H9 (cell line): ENCODE results near the gene AATK. TPM values are rescaled to one million over a fixed set of nuclear protein-coding genes. Genes with fewer than 3 reads are reported as not detected.

Experiments used
- DNase-seq: peaks from one replicate; pipeline ENCODE4 v3.0.0-alpha.2; 2017
- H2AFZ ChIP-seq: one replicate; pipeline ENCODE4 v1.6.1; 2013; ENCODE audit warnings: mild to moderate bottlenecking, low read length, control low read depth, moderate library complexity
- H2AK5ac ChIP-seq: 2 replicates; pipeline ENCODE4 v1.6.1; 2013; ENCODE audit warnings: low read length, control low read depth, mixed read lengths; ENCODE audit not compliant: insufficient read length
- H2BK120ac ChIP-seq: one replicate; pipeline ENCODE4 v1.6.1; 2013; ENCODE audit warnings: low read depth, mild to moderate bottlenecking, low read length, control low read depth, inconsistent platforms; ENCODE audit not compliant: poor library complexity, severe bottlenecking
- H2BK12ac ChIP-seq: 2 replicates; pipeline ENCODE4 v1.6.1; 2013; ENCODE audit warnings: low read length, control low read depth, mixed read lengths, low read depth; ENCODE audit not compliant: insufficient read length
- H2BK15ac ChIP-seq: 2 replicates; pipeline ENCODE4 v1.6.1; 2013; ENCODE audit warnings: low read depth, low read length, control low read depth
- H2BK20ac ChIP-seq: one replicate; pipeline ENCODE4 v1.6.1; 2013; ENCODE audit warnings: low read depth, mild to moderate bottlenecking, low read length, control low read depth, inconsistent platforms; ENCODE audit not compliant: poor library complexity, severe bottlenecking
- H2BK5ac ChIP-seq: 2 replicates; pipeline ENCODE4 v1.6.1; 2013; ENCODE audit warnings: low read length, control low read depth, mixed read lengths; ENCODE audit not compliant: insufficient read length
- H3K14ac ChIP-seq: 2 replicates; pipeline ENCODE4 v1.6.1; 2013; ENCODE audit warnings: low read length, control low read depth; ENCODE audit not compliant: insufficient read depth
- H3K18ac ChIP-seq: 2 replicates; pipeline ENCODE4 v1.6.1; 2013; ENCODE audit warnings: low read depth, mild to moderate bottlenecking, mixed read lengths, low read length, control low read depth; ENCODE audit not compliant: insufficient read length
- H3K23ac ChIP-seq: 2 replicates; pipeline ENCODE4 v1.6.1; 2013; ENCODE audit warnings: low read length, control low read depth, mixed read lengths, low read depth; ENCODE audit not compliant: insufficient read length
- H3K23me2 ChIP-seq: 2 replicates; pipeline ENCODE4 v1.6.1; 2013; ENCODE audit warnings: low read depth, mild to moderate bottlenecking, mixed read lengths, low read length, control low read depth; ENCODE audit not compliant: insufficient read length, poor library complexity, severe bottlenecking
- H3K27ac ChIP-seq: 2 replicates; pipeline ENCODE4 v1.5.1; 2013; ENCODE audit warnings: low read length, control low read depth, mixed read lengths, low read depth; ENCODE audit not compliant: insufficient read length
- H3K27me3 ChIP-seq: 2 replicates; pipeline ENCODE4 v1.6.1; 2013; ENCODE audit warnings: low read length, control low read depth, inconsistent platforms; ENCODE audit not compliant: insufficient read depth
- H3K4ac ChIP-seq: 2 replicates; pipeline ENCODE4 v1.6.1; 2013; ENCODE audit warnings: low read depth, mild to moderate bottlenecking, control low read depth, inconsistent platforms, low read length, moderate library complexity
- H3K4me1 ChIP-seq: 2 replicates; pipeline ENCODE4 v1.6.1; 2013; ENCODE audit warnings: low read length, control low read depth, inconsistent platforms; ENCODE audit not compliant: insufficient read depth
- H3K4me2 ChIP-seq: 2 replicates; pipeline ENCODE4 v1.6.1; 2013; ENCODE audit warnings: low read length, control low read depth, mixed read lengths; ENCODE audit not compliant: insufficient read length, insufficient read depth
- H3K56ac ChIP-seq: 2 replicates; pipeline ENCODE4 v1.6.1; 2013; ENCODE audit warnings: low read depth, mild to moderate bottlenecking, mixed read lengths, low read length, control low read depth; ENCODE audit not compliant: insufficient read length
- H3K79me1 ChIP-seq: 2 replicates; pipeline ENCODE4 v1.6.1; 2013; ENCODE audit warnings: low read depth, mild to moderate bottlenecking, moderate library complexity, low read length, control low read depth, inconsistent platforms; ENCODE audit not compliant: insufficient read depth, poor library complexity, severe bottlenecking
- H3K79me2 ChIP-seq: 2 replicates; pipeline ENCODE4 v1.6.1; 2013; ENCODE audit warnings: low read length, control low read depth, inconsistent platforms; ENCODE audit not compliant: insufficient read depth
- H3K9ac ChIP-seq: 2 replicates; pipeline ENCODE4 v1.6.1; 2013; ENCODE audit warnings: low read length, control low read depth, mixed read lengths; ENCODE audit not compliant: insufficient read length; ENCODE audit errors: extremely low read depth
- H3K9me3 ChIP-seq: one replicate; pipeline ENCODE4 v1.6.1; 2013; ENCODE audit warnings: low read depth, low read length, inconsistent platforms; ENCODE audit not compliant: control insufficient read depth
- H3T11ph ChIP-seq: one replicate; pipeline ENCODE4 v1.6.1; 2013; ENCODE audit warnings: mild to moderate bottlenecking, low read length, control low read depth, inconsistent platforms
- H4K20me1 ChIP-seq: one replicate; pipeline ENCODE4 v1.6.1; 2013; ENCODE audit not compliant: control insufficient read depth, insufficient read length, insufficient read depth
- H4K5ac ChIP-seq: 2 replicates; pipeline ENCODE4 v1.6.1; 2013; ENCODE audit warnings: low read depth, mild to moderate bottlenecking, mixed read lengths, low read length, control low read depth; ENCODE audit not compliant: insufficient read length
- H4K8ac ChIP-seq: replicated peaks from 2 replicates; pipeline ENCODE4 v1.6.1; 2013; ENCODE audit warnings: low read length, control low read depth, mixed read lengths, low read depth; ENCODE audit not compliant: insufficient read length
- H4K91ac ChIP-seq: 2 replicates; pipeline ENCODE4 v1.6.1; 2013; ENCODE audit warnings: low read depth, mild to moderate bottlenecking, moderate library complexity, mixed read lengths, low read length, control low read depth; ENCODE audit not compliant: insufficient read length
- H3K27ac Mint-ChIP-seq, 3 experiments: 2 replicates in 2 of 3; 3 replicates in 1 of 3; pipeline ENCODE4 v1.8.0; 2020 to 2021; ENCODE audit warnings: mixed read lengths in 3 of 3, mild to moderate bottlenecking in 1 of 3, moderate library complexity in 1 of 3
- H3K27me3 Mint-ChIP-seq: 2 replicates; pipeline ENCODE4 v1.8.0; 2021; ENCODE audit warnings: low read depth, mild to moderate bottlenecking, moderate library complexity, mixed read lengths
- H3K36me3 Mint-ChIP-seq, 3 experiments: 2 replicates in 2 of 3; 3 replicates in 1 of 3; pipeline ENCODE4 v1.8.0; 2020 to 2021; ENCODE audit warnings: low read depth in 3 of 3, mixed read lengths in 3 of 3; ENCODE audit not compliant: insufficient read depth in 1 of 3
- H3K4me1 Mint-ChIP-seq, 2 experiments: 2 replicates each; pipeline ENCODE4 v1.8.0; 2020; ENCODE audit warnings: mixed read lengths in 2 of 2
- H3K4me3 Mint-ChIP-seq, 2 experiments: 2 replicates in 1 of 2; 3 replicates in 1 of 2; pipeline ENCODE4 v1.8.0; 2020 to 2021; ENCODE audit warnings: mild to moderate bottlenecking in 2 of 2, mixed read lengths in 2 of 2, moderate library complexity in 1 of 2
- H3K9me3 Mint-ChIP-seq, 2 experiments: 2 replicates in 1 of 2; 3 replicates in 1 of 2; pipeline ENCODE4 v1.8.0; 2020; ENCODE audit warnings: mild to moderate bottlenecking in 2 of 2, mixed read lengths in 2 of 2, moderate library complexity in 1 of 2
- WGBS: extraction: QIAGEN DNeasy Blood & Tissue Kit; methylation state at CpG from one replicate; pipeline ENCODE4 v1.1.7; 2013; ENCODE audit warnings: missing lambda C conversion rate, low lambda C conversion rate, mixed read lengths; ENCODE audit not compliant: insufficient read length; ENCODE audit errors: extremely low coverage; 5-methylcytosine and 5-hydroxymethylcytosine counted together
- total RNA-seq: library from RNA; stranded (reverse); gene quantifications from 2 replicates; pipeline ENCODE4 v1.2.1, GENCODE V29; 2021
- TF ChIP-seq, protein P1 (sequence below): fragments of 200-600 bp; sonication (generic); conservative IDR thresholded peaks from 3 replicates; pipeline ENCODE4 v1.8.0; 2021; ENCODE audit warnings: antibody characterized with exemption, mild to moderate bottlenecking

AATK gene
- total RNA-seq, 1 experiment from 2014 or later: 2.4 TPM

- DNase-seq: no peak
- H3K27me3 ChIP-seq: no peaks in the 10 kb centered on the region
- H4K5ac ChIP-seq: no peak overlapping the region
- H3T11ph ChIP-seq: no peak overlapping the region
- no peak overlapping the region for H3K9ac ChIP-seq
- no peak overlapping the region for H3K27ac Mint-ChIP-seq
- H3K9me3 ChIP-seq: no peaks in the 10 kb centered on the region
- no peak overlapping the region for H2AK5ac ChIP-seq
- no peak overlapping the region for H4K8ac ChIP-seq
- H2BK5ac ChIP-seq: no peak overlapping the region
- no peaks in the 10 kb centered on the region; the same call in 1 of the 2 replicates for H3K27me3 Mint-ChIP-seq
- no peaks in the 10 kb centered on the region for H3K9me3 Mint-ChIP-seq
- no peak overlapping the region for H3K56ac ChIP-seq
- no peak overlapping the region for H4K91ac ChIP-seq
- no peaks in the 10 kb centered on the region for H3K79me1 ChIP-seq
- H3K27ac ChIP-seq: no peak overlapping the region
- no CpG with 5 or more reads among the region's 32 CpGs for WGBS
- H3K4me1 ChIP-seq: no peaks in the 10 kb centered on the region; the same call in 1 of the 2 replicates
- H3K14ac ChIP-seq: no peak overlapping the region
- TF ChIP-seq, protein P1, sequence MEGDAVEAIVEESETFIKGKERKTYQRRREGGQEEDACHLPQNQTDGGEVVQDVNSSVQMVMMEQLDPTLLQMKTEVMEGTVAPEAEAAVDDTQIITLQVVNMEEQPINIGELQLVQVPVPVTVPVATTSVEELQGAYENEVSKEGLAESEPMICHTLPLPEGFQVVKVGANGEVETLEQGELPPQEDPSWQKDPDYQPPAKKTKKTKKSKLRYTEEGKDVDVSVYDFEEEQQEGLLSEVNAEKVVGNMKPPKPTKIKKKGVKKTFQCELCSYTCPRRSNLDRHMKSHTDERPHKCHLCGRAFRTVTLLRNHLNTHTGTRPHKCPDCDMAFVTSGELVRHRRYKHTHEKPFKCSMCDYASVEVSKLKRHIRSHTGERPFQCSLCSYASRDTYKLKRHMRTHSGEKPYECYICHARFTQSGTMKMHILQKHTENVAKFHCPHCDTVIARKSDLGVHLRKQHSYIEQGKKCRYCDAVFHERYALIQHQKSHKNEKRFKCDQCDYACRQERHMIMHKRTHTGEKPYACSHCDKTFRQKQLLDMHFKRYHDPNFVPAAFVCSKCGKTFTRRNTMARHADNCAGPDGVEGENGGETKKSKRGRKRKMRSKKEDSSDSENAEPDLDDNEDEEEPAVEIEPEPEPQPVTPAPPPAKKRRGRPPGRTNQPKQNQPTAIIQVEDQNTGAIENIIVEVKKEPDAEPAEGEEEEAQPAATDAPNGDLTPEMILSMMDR: no peak
- no peak overlapping the region for H2BK12ac ChIP-seq
- no peak overlapping the region for H3K4me3 Mint-ChIP-seq
- H2AFZ ChIP-seq: no peak overlapping the region
- no peak overlapping the region for H3K23ac ChIP-seq
- no peak overlapping the region for H3K18ac ChIP-seq
- no peak overlapping the region for H2BK15ac ChIP-seq
- no peak overlapping the region for H2BK120ac ChIP-seq
- H4K20me1 ChIP-seq: peaks cover 3% of the 10 kb centered on the region
- no peak overlapping the region for H3K4ac ChIP-seq
- H2BK20ac ChIP-seq: no peak overlapping the region
- H3K4me2 ChIP-seq: no peak overlapping the region
- no peaks in the 10 kb centered on the region for H3K79me2 ChIP-seq
- H3K36me3 Mint-ChIP-seq: peaks cover 0 to 10% (median 9%) of the 10 kb centered on the region in 3 experiments; a peak in 4 of 7 replicates
- H3K4me1 Mint-ChIP-seq: peaks cover 4 to 5% of the 10 kb centered on the region in 2 experiments
- no peaks in the 10 kb centered on the region for H3K23me2 ChIP-seq
These were observed 79.1 kb downstream of the AATK start for GRCh38 chr17:81086789-81087551.
